KMS-11 (cell line): ENCODE data around the gene ANKRD49.

Experiments used
- H2AFZ ChIP-seq: fragments of 200-600 bp; sonication (generic); 2 replicates; pipeline ENCODE4 v1.6.1; 2016; ENCODE audit warnings: antibody characterized with exemption, mixed run types, low read depth
- H3K27ac ChIP-seq: fragments of 200-600 bp; sonication (generic); 2 replicates; pipeline ENCODE4 v1.6.1; 2016; ENCODE audit warnings: mild to moderate bottlenecking, mixed run types
- H3K27me3 ChIP-seq: fragments of 200-600 bp; sonication (generic); 2 replicates; pipeline ENCODE4 v1.6.1; 2017; ENCODE audit warnings: mild to moderate bottlenecking, low read depth, mixed run types, moderate library complexity; ENCODE audit not compliant: insufficient read depth
- H3K36me3 ChIP-seq: fragments of 200-600 bp; sonication (generic); 2 replicates; pipeline ENCODE4 v1.6.1; 2017; ENCODE audit warnings: mild to moderate bottlenecking, mixed run types; ENCODE audit not compliant: insufficient read depth
- H3K4me1 ChIP-seq: fragments of 200-600 bp; sonication (generic); 2 replicates; pipeline ENCODE4 v1.6.1; 2016; ENCODE audit warnings: mild to moderate bottlenecking, low read depth, mixed run types; ENCODE audit not compliant: poor library complexity, severe bottlenecking
- H3K4me2 ChIP-seq: fragments of 200-600 bp; sonication (generic); 2 replicates; pipeline ENCODE4 v1.7.0; 2016; ENCODE audit warnings: mild to moderate bottlenecking, mixed run types
- H3K4me3 ChIP-seq: fragments of 200-600 bp; sonication (generic); IDR thresholded peaks from 2 replicates; pipeline ENCODE4 v1.6.1; 2017; ENCODE audit warnings: low read depth, low read length, mixed read lengths; ENCODE audit not compliant: insufficient read depth
- H3K79me2 ChIP-seq: fragments of 200-600 bp; sonication (generic); 2 replicates; pipeline ENCODE4 v1.6.1; 2016; ENCODE audit warnings: low read depth, mixed run types; ENCODE audit not compliant: insufficient read depth
- H3K9ac ChIP-seq: fragments of 200-600 bp; sonication (generic); 2 replicates; pipeline ENCODE4 v1.6.1; 2016; ENCODE audit warnings: mild to moderate bottlenecking, mixed run types
- H4K20me1 ChIP-seq: fragments of 200-600 bp; sonication (generic); 2 replicates; pipeline ENCODE4 v1.6.1; 2016; ENCODE audit warnings: mild to moderate bottlenecking, mixed run types; ENCODE audit not compliant: insufficient read depth
- CTCF ChIP-seq: fragments of 200-600 bp; sonication (generic); conservative IDR thresholded peaks from 2 replicates; pipeline ENCODE4 v1.6.1; 2017; ENCODE audit warnings: low read depth, mild to moderate bottlenecking, antibody characterized with exemption, low read length, moderate library complexity, mixed read lengths

ANKRD49 gene

GRCh38 chr11:94546162-94546470 is 52.3 kb downstream of the ANKRD49 start:
- H3K79me2 ChIP-seq, result no peaks in the 10 kb centered on the region
- H3K36me3 ChIP-seq, result no peaks in the 10 kb centered on the region
- no peak for TF ChIP-seq CTCF
- no peaks in the 10 kb centered on the region for H3K27me3 ChIP-seq
- H2AFZ ChIP-seq, result no peak overlapping the region
- no peak overlapping the region for H3K9ac ChIP-seq
- H3K4me3 ChIP-seq, result no peak overlapping the region
- peaks cover 7% of the 10 kb centered on the region for H3K4me1 ChIP-seq
- no peaks in the 10 kb centered on the region for H4K20me1 ChIP-seq
- H3K27ac ChIP-seq, result no peak overlapping the region
- peak overlapping the region; percentile 13; the same call in 1 of the 2 replicates for H3K4me2 ChIP-seq

- no peak for TF ChIP-seq CTCF
- Histone ChIP-seq H4K20me1 (no peaks in the 10 kb centered on the region), H3K27me3 (no peaks in the 10 kb centered on the region), H3K36me3 (no peaks in the 10 kb centered on the region), H3K4me1 (peaks cover 7% of the 10 kb centered on the region), H2AFZ (no peak overlapping the region), H3K4me3 (no peak overlapping the region), H3K79me2 (no peaks in the 10 kb centered on the region), H3K9ac (no peak overlapping the region), H3K4me2 (peak overlapping the region; percentile 13; the same call in 1 of the 2 replicates), H3K27ac (no peak overlapping the region)
Observed at GRCh38 chr11:94546886-94547285, 53.1 kb downstream of the ANKRD49 start.

- no peaks in the 10 kb centered on the region for H4K20me1 ChIP-seq
- no peak overlapping the region for H3K9ac ChIP-seq
- H2AFZ ChIP-seq, result no peak overlapping the region
- no peaks in the 10 kb centered on the region for H3K4me1 ChIP-seq
- no peak overlapping the region for H3K4me3 ChIP-seq
- H3K36me3 ChIP-seq, result no peaks in the 10 kb centered on the region
- H3K27ac ChIP-seq, result no peak overlapping the region
- no peak for TF ChIP-seq CTCF
- no peaks in the 10 kb centered on the region for H3K79me2 ChIP-seq
- H3K4me2 ChIP-seq, result no peak overlapping the region
- no peaks in the 10 kb centered on the region for H3K27me3 ChIP-seq
Observed at GRCh38 chr11:94549146-94549545, 55.4 kb downstream of the ANKRD49 start.
